Activated CD8-positive, alpha-beta T cell treated with anti-CD3 and anti-CD28 coated beads, Interleukin-2, amount 10 ng/mL, durations not matched to agents 7 days and 5 days (primary cell): ENCODE measurements around the gene CASP7. TPM values are rescaled to one million over a fixed set of nuclear protein-coding genes. Genes with fewer than 3 reads are reported as not detected.

Experiments used
- ATAC-seq: fragments of 150-1000 bp; cut with Tn5 transposase; one replicate; pipeline ENCODE4 v1.10.0; 2021; ENCODE audit warnings: moderate library complexity
- CTCF ChIA-PET: fragments of 350-600 bp; sonication (Branson Sonifier 250); formaldehyde crosslinking; loops from one replicate; lab custom pipeline; 2021; ENCODE audit warnings: antibody characterized with exemption; lab: Charles Lee
- POLR2A ChIA-PET: fragments of 350-600 bp; sonication (Branson Sonifier 250); formaldehyde crosslinking; loops from one replicate; lab custom pipeline; 2021; ENCODE audit warnings: antibody characterized with exemption; lab: Charles Lee
- DNase-seq: peaks from one replicate; pipeline ENCODE4 v3.0.0-alpha.2; 2020
- H3K27ac Mint-ChIP-seq: one replicate; pipeline ENCODE4 v1.8.0; 2021; ENCODE audit warnings: mild to moderate bottlenecking, mixed read lengths
- H3K27me3 Mint-ChIP-seq: one replicate; pipeline ENCODE4 v1.8.0; 2021; ENCODE audit warnings: low read depth, mixed read lengths
- H3K36me3 Mint-ChIP-seq: one replicate; pipeline ENCODE4 v1.8.0; 2021; ENCODE audit warnings: low read depth, mixed read lengths
- H3K4me1 Mint-ChIP-seq: one replicate; pipeline ENCODE4 v1.8.0; 2021; ENCODE audit warnings: low read depth, mixed read lengths
- H3K4me3 Mint-ChIP-seq: one replicate; pipeline ENCODE4 v1.8.0; 2021; ENCODE audit warnings: mild to moderate bottlenecking, mixed read lengths
- H3K9me3 Mint-ChIP-seq: one replicate; pipeline ENCODE4 v1.8.0; 2022; ENCODE audit warnings: mixed read lengths; ENCODE audit not compliant: insufficient read depth
- total RNA-seq, 2 experiments: library from RNA; stranded (reverse); gene quantifications; one replicate each; pipeline ENCODE4 v1.2.3, GENCODE V29; 2021

The CASP7 gene
- total RNA-seq, 2 experiments from 2014 or later: 28.7 to 32.6 TPM

DNA sequence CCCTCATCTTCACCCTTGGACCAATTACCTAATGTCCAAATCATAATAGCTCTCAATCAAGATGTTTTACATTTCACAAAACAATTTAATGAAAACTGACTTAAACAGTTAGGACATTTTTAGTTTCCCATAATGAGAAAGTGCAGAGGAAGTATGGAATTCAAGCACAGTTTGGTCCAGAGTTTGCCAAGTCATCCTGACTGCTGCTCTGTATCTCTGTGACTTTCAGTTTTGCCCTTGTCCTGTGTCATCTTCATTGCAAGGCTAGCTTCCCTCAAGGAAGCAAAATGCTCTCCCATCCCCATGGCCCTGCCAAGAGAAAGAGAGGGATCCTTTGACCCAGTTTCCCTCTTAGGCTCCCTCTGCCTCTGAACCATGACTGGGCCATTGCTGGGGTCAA lies 63.9 kb downstream of the CASP7 start:
- CTCF ChIA-PET: no interaction called here
- no peaks in the 10 kb centered on the region for H3K4me1 Mint-ChIP-seq
- peaks cover 10% of the 10 kb centered on the region for H3K27me3 Mint-ChIP-seq
- H3K9me3 Mint-ChIP-seq: no peaks in the 10 kb centered on the region
- no peak overlapping the region for H3K4me3 Mint-ChIP-seq
- H3K27ac Mint-ChIP-seq: no peak overlapping the region
- POLR2A ChIA-PET: no interaction called here
- H3K36me3 Mint-ChIP-seq: no peaks in the 10 kb centered on the region
- no peak for ATAC-seq
- no peak for DNase-seq

DNA sequence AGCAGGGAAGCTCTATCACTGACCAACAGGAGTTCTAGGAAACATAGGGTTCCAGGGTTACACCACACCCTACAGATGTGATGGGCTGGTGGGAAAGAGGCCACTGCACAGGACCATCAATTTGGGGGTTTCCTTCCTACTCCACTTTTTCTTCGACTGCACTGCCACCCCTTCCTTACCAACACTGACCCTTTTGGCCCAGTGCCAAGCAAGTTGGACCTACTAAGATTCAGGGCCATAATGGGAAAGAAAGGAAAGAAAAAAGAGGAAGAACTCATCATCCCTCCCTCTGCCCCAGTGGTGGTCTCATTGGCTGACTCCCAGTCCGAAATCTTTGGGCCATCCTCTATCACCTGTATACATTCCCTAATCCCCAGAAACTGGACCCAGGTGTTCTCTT lies 65.7 kb downstream of the CASP7 start:
- peaks cover 10% of the 10 kb centered on the region for H3K27me3 Mint-ChIP-seq
- H3K4me3 Mint-ChIP-seq: no peak overlapping the region
- no peak overlapping the region for H3K27ac Mint-ChIP-seq
- H3K36me3 Mint-ChIP-seq: no peaks in the 10 kb centered on the region
- DNase-seq: no peak
- no peaks in the 10 kb centered on the region for H3K9me3 Mint-ChIP-seq
- H3K4me1 Mint-ChIP-seq: no peaks in the 10 kb centered on the region
- POLR2A ChIA-PET: no interaction called here
- CTCF ChIA-PET: no interaction called here
- ATAC-seq: no peak

DNA sequence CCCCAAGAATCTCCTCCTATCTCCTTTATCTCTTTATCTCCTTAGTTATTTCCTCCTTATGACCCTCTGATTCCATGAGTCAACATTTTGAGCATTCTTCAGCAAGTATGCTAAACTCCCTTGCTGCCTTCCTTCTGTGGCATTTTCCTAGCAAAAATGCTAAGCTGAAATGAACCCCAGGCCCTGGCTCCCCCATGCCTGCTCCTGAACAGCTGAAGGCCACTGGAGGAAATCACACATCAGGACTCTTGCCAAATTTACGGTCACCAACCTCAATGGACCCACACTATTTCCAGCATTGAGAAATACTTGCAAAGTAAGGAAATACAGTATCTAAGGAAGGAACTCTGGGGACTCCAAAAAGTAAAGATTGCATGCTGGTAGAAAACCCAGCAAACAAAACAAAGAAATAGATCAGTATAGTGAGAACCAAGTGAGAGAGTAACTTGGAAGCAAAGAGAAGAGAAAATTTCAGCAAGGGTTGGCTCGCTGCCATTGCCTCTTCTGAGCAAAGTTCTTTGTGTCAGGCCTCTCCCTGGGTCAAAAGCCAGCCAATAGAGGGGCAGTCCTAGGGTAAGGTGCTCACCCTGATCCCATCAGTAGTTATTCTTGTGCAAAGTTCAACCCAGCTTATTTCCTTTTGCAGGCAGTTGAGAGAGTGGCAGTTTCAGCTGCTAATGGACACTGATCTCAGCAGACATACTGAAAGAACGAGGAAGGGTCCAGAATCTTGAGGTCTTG lies 66.7 kb downstream of the CASP7 start:
- H3K4me1 Mint-ChIP-seq: no peaks in the 10 kb centered on the region
- ChIA-PET CTCF (no interaction called here), POLR2A (no interaction called here)
- H3K9me3 Mint-ChIP-seq: no peaks in the 10 kb centered on the region
- no peak overlapping the region for H3K27ac Mint-ChIP-seq
- H3K36me3 Mint-ChIP-seq: no peaks in the 10 kb centered on the region
- DNase-seq (no peak), ATAC-seq (no peak)
- no peak overlapping the region for H3K4me3 Mint-ChIP-seq
- H3K27me3 Mint-ChIP-seq: peaks cover 10% of the 10 kb centered on the region

DNA sequence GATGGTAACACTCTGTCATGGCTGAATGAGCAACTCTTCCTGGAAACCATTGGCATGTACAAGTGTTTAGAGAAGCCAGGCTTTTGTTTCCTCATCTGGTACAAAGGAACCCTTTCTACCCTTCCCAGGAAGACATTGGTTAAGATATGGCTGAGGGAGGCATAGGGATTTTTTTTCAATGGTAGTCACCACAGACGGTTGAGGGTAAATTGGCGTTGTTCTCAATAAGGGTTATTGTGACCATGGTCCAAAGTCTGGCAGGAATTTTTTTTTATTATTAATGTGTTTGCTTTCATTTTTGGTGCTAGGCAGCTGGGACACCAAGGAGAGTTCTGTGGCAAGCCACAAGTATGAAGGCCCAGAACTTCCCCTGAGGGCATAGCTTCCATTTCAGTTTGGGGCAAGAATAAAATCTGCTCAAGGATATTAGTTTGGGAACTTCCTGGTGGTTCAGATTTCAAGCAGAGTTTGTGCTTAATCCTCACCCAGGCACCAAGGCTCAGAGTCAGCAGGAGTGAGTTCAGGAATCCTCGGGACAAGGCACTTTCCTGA lies 71.5 kb downstream of the CASP7 start, which contains the start of gene PLEKHS1:
Gene PLEKHS1 (plus strand): TSS at position 502 of the 552 bp plus-strand sequence. CDS start 3,596 bp downstream, outside the sequence.
- ATAC-seq: no peak
- DNase-seq: no peak
- H3K27me3 Mint-ChIP-seq: peaks cover 12% of the 10 kb centered on the region
- no peaks in the 10 kb centered on the region for H3K36me3 Mint-ChIP-seq
- no peak within 1 kb of the TSS for H3K27ac Mint-ChIP-seq
- CTCF ChIA-PET: no interaction called here
- POLR2A ChIA-PET: no interaction called here
- H3K9me3 Mint-ChIP-seq: no peaks in the 10 kb centered on the region
- no peaks in the 10 kb centered on the region for H3K4me1 Mint-ChIP-seq
- no peak within 1 kb of the TSS for H3K4me3 Mint-ChIP-seq

DNA sequence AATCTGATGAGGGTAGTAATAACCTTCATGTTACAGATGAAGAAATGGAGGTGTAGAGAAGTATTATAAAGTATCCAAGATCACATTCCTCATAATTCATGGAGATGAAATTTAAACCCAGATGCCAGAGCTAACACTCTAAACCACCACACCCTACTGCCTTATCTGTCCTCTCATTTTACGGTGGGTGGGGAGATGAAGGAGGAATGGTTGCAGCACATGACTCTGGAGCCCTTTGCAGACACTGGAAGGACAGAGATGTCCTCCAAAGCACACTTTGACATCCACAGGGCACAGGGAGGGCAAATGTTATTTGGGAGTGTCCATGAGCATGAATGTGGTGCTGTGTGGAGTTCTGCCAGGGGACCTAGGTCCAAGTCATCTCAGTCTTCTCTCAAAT lies 72.8 kb downstream of the CASP7 start:
- Mint-ChIP-seq H3K4me1 (no peaks in the 10 kb centered on the region), H3K27ac (no peak overlapping the region), H3K9me3 (no peaks in the 10 kb centered on the region), H3K27me3 (peaks cover 11% of the 10 kb centered on the region), H3K36me3 (no peaks in the 10 kb centered on the region), H3K4me3 (no peak overlapping the region)
- ATAC-seq (no peak), DNase-seq (no peak)
- POLR2A ChIA-PET: no interaction called here
- CTCF ChIA-PET: interaction anchor here (0.6 kb wide), 1 partner anchor 8 kb away, joined by 4 read pairs; no protein-coding TSS in a partner anchor

DNA sequence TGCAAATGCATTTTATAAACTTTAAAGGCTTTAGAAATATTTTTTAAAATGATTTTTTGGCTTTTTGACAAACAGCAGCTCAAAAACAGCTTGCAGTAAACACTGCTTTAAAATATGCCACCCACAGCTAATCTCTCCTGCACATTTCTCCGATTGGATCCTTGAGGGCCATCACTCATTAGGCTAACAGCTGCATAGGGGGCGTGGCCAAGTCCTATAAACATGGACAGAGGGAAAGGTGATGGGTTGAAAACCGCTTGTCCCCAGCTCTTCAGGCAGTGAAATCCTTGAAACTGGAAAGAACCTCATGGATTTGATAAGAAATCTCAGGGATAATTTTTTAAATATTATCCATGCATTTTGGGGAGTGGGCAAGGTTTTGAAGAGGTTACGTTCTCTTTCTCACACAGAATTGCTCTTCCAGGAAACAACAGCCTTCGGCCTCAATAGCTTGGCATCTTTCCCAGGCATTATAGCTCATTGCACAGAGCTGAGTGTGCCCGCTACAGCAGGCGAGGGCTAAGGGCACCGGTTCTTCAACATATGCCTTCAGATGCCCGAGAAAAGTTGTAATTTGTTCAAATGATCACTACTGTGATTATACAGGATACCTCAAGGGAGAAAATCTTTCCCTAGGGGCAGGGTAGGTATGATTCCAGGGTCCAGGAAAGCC lies 73.4 kb downstream of the CASP7 start:
- CTCF ChIA-PET: no interaction called here
- DNase-seq (no peak), ATAC-seq (no peak)
- no peaks in the 10 kb centered on the region for H3K4me1 Mint-ChIP-seq
- peaks cover 11% of the 10 kb centered on the region for H3K27me3 Mint-ChIP-seq
- H3K4me3 Mint-ChIP-seq: no peak overlapping the region
- H3K9me3 Mint-ChIP-seq: no peaks in the 10 kb centered on the region
- H3K27ac Mint-ChIP-seq: no peak overlapping the region
- POLR2A ChIA-PET: no interaction called here
- H3K36me3 Mint-ChIP-seq: no peaks in the 10 kb centered on the region

DNA sequence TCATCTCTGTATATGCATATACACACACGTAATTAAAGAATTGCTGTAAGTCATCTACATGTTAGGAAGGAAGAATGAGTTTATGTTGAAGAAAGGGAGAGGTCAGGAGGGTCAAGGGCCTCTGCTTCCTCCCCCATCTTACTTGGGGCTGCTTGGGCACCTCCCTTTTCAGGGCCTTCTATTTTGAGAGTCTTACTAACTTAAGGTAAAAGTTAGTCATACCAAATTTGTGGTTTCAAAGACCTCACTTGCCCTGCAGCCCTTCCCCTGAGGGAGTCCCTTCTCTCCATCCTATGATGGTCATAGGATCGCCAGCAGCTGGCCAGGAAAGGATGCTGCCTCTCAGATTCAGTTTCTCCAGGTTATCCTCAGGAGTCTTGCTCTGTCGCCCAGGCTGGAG lies 74.4 kb downstream of the CASP7 start:
- no peak for ATAC-seq
- Mint-ChIP-seq H3K36me3 (no peaks in the 10 kb centered on the region), H3K4me1 (no peaks in the 10 kb centered on the region), H3K9me3 (no peaks in the 10 kb centered on the region), H3K27ac (no peak overlapping the region), H3K27me3 (peaks cover 12% of the 10 kb centered on the region), H3K4me3 (no peak overlapping the region)
- ChIA-PET POLR2A (no interaction called here), CTCF (no interaction called here)
- DNase-seq: no peak

DNA sequence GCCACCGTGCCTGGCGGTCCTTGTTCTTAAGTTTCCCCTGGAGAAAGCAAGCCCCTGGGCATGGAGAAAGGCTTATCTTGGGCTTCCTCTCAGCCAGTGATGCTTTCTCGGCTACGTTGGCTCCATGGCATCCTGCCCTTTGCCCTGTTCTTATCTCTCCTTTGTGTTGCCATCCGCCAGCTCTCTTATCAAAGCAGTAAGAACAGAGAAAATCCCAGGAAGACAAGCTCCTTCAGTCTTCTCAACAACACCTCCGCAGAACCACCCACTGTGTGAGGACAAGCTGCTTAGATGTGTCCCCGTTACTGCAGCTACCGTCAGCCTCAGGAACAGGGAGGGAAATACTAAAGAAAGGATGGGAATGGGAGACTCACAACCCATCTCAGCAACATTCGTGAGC lies 75.1 kb downstream of the CASP7 start:
- no peaks in the 10 kb centered on the region for H3K9me3 Mint-ChIP-seq
- CTCF ChIA-PET: no interaction called here
- no peak overlapping the region for H3K4me3 Mint-ChIP-seq
- H3K27ac Mint-ChIP-seq: no peak overlapping the region
- no peaks in the 10 kb centered on the region for H3K4me1 Mint-ChIP-seq
- H3K36me3 Mint-ChIP-seq: no peaks in the 10 kb centered on the region
- POLR2A ChIA-PET: no interaction called here
- H3K27me3 Mint-ChIP-seq: peaks cover 16% of the 10 kb centered on the region
- no peak for ATAC-seq
- DNase-seq: no peak

DNA sequence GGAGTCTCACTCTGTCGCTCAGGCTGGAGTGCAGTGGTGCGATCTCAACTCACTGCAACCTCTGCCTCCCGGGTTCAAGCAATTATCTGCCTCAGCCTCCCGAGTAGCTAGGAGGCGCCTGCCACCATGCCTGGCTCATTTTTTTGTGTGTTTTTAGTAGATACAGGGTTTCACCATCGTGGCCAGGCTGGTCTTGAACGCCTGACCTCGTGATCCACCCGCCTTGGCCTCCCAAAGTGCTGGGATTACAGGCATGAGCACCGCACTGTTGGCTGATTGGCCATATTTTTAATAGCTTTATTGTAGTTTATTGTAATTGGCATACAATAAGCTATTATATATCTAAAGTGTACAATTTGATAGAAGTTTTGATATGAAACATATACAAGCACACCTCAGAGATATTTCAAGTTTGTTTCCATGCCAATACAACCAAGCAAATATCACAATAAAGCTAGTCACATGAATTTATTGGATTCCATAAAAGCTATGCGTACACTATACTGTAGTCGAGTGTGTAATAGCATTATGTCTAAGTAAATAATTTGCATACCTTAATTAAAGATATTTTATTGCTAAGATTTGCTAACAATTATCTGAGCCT lies 77.3 kb downstream of the CASP7 start:
- POLR2A ChIA-PET: no interaction called here
- no peaks in the 10 kb centered on the region for H3K36me3 Mint-ChIP-seq
- CTCF ChIA-PET: no interaction called here
- H3K4me1 Mint-ChIP-seq: no peaks in the 10 kb centered on the region
- H3K9me3 Mint-ChIP-seq: no peaks in the 10 kb centered on the region
- peaks cover 24% of the 10 kb centered on the region for H3K27me3 Mint-ChIP-seq
- no peak for ATAC-seq
- no peak for DNase-seq
- H3K27ac Mint-ChIP-seq: no peak overlapping the region
- H3K4me3 Mint-ChIP-seq: no peak overlapping the region

DNA sequence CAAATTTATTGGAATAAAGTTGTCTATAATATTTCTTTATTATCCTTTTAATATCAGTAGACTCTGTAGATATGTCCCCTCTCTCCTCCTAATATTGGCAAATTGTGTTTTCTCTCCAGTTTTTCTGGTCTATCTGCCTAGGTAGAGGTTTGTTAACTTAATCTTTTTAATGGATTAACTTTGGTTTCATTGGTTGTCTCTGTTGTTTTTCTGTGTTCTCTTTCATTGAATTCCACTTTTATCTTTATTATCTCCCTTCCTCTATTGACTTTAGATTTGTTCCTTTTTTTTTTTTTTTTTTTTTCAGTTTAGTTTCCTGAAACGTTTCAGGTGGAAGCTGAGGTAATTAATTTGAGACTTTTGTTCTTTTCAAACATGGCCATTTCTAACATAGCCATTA lies 82.4 kb downstream of the CASP7 start:
- ChIA-PET CTCF (no interaction called here), POLR2A (no interaction called here)
- no peak for DNase-seq
- H3K9me3 Mint-ChIP-seq: peaks cover 4% of the 10 kb centered on the region
- peaks cover 34% of the 10 kb centered on the region for H3K27me3 Mint-ChIP-seq
- no peak overlapping the region for H3K27ac Mint-ChIP-seq
- ATAC-seq: no peak
- H3K4me1 Mint-ChIP-seq: no peaks in the 10 kb centered on the region
- no peak overlapping the region for H3K4me3 Mint-ChIP-seq
- peaks cover 3% of the 10 kb centered on the region for H3K36me3 Mint-ChIP-seq

DNA sequence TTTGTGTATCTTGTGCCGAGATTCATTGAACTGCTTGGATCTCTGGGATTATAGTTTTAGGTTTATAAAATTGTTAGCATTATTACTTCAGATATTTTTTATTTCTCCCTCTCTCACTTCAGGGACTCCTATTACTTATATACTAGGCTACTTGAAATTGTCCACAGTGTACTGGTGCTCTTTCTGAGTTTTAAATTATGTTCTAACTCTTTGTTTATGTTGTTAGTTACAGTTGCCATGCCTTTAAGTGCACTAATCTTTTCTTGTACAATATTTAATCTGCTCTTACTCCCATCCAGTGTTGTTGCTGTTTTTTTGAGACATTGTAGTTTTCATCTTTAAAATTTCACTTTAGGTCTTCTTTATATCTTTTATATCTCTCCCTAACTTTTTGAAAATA lies 84.9 kb downstream of the CASP7 start:
- POLR2A ChIA-PET: no interaction called here
- no peak for DNase-seq
- H3K4me3 Mint-ChIP-seq: no peak overlapping the region
- peaks cover 3% of the 10 kb centered on the region for H3K36me3 Mint-ChIP-seq
- no peak overlapping the region for H3K27ac Mint-ChIP-seq
- peaks cover 4% of the 10 kb centered on the region for H3K9me3 Mint-ChIP-seq
- ATAC-seq: no peak
- H3K27me3 Mint-ChIP-seq: peaks cover 44% of the 10 kb centered on the region
- no peaks in the 10 kb centered on the region for H3K4me1 Mint-ChIP-seq
- CTCF ChIA-PET: no interaction called here

DNA sequence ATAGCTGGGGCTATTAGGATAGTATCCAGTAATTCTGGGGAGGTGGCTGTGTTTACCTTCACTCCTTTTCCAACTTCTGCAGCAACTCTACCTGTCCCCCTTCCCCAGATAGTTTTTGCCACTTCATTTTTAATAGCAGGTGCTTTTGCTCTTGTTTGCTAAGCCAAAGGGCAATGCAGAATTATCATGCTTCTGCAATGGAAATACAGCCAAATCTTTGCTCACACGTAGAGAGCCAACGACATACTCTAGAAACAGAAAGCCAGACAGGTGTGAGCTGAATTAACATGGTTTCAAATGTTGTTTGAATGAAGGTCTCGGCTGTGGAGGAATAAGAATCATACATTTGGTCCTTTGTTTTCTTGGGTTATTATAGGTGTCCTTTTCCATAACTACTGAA lies 86.2 kb downstream of the CASP7 start:
- CTCF ChIA-PET: no interaction called here
- ATAC-seq: no peak

More for the DNA sequence above, 86.2 kb downstream of the CASP7 start:
- Mint-ChIP-seq H3K27ac (no peak overlapping the region), H3K4me3 (no peak overlapping the region), H3K36me3 (peaks cover 3% of the 10 kb centered on the region), H3K27me3 (peaks cover 46% of the 10 kb centered on the region), H3K9me3 (peaks cover 4% of the 10 kb centered on the region), H3K4me1 (no peaks in the 10 kb centered on the region)
- no peak for DNase-seq
- POLR2A ChIA-PET: no interaction called here
